MCF 10A (cell line): ENCODE measurements around the gene PRSS16. TPM values are rescaled to one million over a fixed set of nuclear protein-coding genes. Genes with fewer than 3 reads are reported as not detected.

Experiments used
- BruUV-seq: library from RNA; stranded (reverse); fragments of 400-500 nt; replicated peaks from 2 replicates; lab custom pipeline; 2021; lab: Mats Ljungman, UMichigan
- CTCF ChIA-PET: fragments of 300-600 bp; sonication (Branson Sonifier 250); formaldehyde crosslinking; extraction: SDS; loops from one replicate; lab custom pipeline; 2021; ENCODE audit warnings: antibody characterized with exemption, inconsistent platforms; lab: Yijun Ruan, JAX
- POLR2A ChIA-PET: fragments of 300-600, 350-650 bp; sonication (Branson Sonifier 250); formaldehyde crosslinking; extraction: SDS; loops from one replicate; lab custom pipeline; 2020; ENCODE audit warnings: antibody characterized with exemption, inconsistent platforms; lab: Yijun Ruan, JAX
- DNase-seq: peaks from one replicate; pipeline ENCODE4 v3.0.0-alpha.2; 2018; ENCODE audit not compliant: unreplicated experiment
- H3K27ac Mint-ChIP-seq: one replicate; pipeline ENCODE4 v1.8.0; 2022; ENCODE audit warnings: mild to moderate bottlenecking, low read depth, mixed read lengths; ENCODE audit not compliant: unreplicated experiment
- H3K27me3 Mint-ChIP-seq: one replicate; pipeline ENCODE4 v1.8.0; 2022; ENCODE audit warnings: mixed read lengths; ENCODE audit not compliant: insufficient read depth, unreplicated experiment
- H3K36me3 Mint-ChIP-seq: one replicate; pipeline ENCODE4 v1.8.0; 2022; ENCODE audit warnings: mild to moderate bottlenecking, moderate library complexity, mixed read lengths; ENCODE audit not compliant: insufficient read depth, unreplicated experiment
- H3K4me1 Mint-ChIP-seq: one replicate; pipeline ENCODE4 v1.8.0; 2022; ENCODE audit warnings: mixed read lengths; ENCODE audit not compliant: insufficient read depth, unreplicated experiment
- H3K4me3 Mint-ChIP-seq: one replicate; pipeline ENCODE4 v1.8.0; 2022; ENCODE audit warnings: mild to moderate bottlenecking, moderate library complexity, mixed read lengths; ENCODE audit not compliant: unreplicated experiment
- H3K9me3 Mint-ChIP-seq: one replicate; pipeline ENCODE4 v1.8.0; 2022; ENCODE audit warnings: mixed read lengths; ENCODE audit not compliant: unreplicated experiment
- CTCF ChIP-seq: fragments of 200-600 bp; IDR thresholded peaks from one replicate; pipeline ENCODE4 v1.8.0; 2022; ENCODE audit warnings: antibody characterized with exemption, mild to moderate bottlenecking; ENCODE audit not compliant: unreplicated experiment
- intact Hi-C: fragments of 100-400 bp; cut with micrococcal nuclease; formaldehyde crosslinking; loops from 2 replicates; pipeline ENCODE4 v1.14.1; 2022
- total RNA-seq: library from RNA; stranded (reverse); gene quantifications from 2 replicates; pipeline ENCODE4 v1.2.3, GENCODE V29; 2022

Gene PRSS16
- total RNA-seq, 1 experiment from 2014 or later: 22.8 TPM

DNA sequence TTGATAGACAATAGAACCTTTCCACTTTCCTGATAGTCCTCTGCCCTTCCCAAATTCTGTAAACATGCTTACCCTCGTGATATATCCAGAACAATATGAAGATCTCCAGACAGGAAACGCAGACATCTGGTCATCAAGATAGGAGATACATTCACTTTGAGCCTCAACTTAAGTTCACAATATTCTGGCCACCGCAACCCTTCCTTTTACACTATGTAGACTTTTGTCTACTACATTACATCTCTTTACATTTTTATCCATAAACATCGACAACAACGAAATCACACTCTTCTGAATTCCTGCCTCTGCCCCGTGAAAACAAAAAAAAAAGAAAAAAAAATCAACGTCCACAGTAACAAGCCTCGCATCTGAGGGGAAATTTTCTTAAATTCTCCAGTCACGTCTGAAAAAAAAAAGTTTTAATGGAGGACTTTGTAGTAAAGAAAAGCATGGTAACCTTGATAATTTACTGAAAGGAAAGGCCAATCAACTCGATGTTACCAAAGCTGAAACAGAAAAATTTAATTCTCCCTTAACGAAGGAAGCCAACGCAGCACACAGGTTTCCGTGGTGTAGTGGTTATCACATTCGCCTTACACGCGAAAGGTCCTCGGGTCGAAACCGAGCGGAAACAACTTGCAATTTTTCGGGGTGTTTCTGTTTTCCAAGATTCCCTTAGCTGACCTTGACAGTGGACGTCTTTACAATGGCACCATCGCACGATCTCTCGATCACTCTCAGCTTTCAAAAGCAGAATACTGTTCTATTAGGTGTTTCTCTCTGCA, 42.8 kb downstream of the PRSS16 start:
- DNase-seq: peak; percentile 56
- TF ChIP-seq CTCF: no peak
- Mint-ChIP-seq H3K27ac (peak overlapping the region; percentile 73), H3K27me3 (no peaks in the 10 kb centered on the region), H3K9me3 (no peaks in the 10 kb centered on the region), H3K4me1 (peaks cover 41% of the 10 kb centered on the region), H3K4me3 (peak overlapping the region; percentile 59), H3K36me3 (peaks cover 18% of the 10 kb centered on the region)
- intact Hi-C loops: no loop called here
- ChIA-PET CTCF (no interaction called here), POLR2A (interaction anchor here (0.6 to 1.8 kb wide), 6 partner anchors 28 to 409 kb away, joined by 3 to 11 read pairs (median 3); no protein-coding TSS in a partner anchor)
- TSS peak; percentile 88 for BruUV-seq

DNA sequence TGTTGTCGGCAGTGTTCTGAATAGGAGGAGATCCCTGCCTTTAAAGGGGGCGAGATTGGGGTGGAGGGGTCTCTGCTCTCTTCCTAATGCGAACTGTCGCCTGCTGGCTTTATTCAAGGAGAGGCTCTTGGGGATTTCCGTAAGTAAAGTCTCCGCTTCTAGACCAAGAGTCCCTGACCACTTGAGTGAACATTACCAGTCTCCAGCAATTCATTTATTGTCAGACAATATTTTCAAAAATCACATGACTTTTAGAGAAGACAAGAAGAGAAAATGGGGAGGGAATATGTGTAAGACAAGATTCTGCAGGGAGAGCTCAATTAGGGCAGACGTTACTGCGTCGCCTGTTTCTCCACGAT, 43.3 kb downstream of the PRSS16 start:
- DNase-seq: no peak
- Mint-ChIP-seq H3K36me3 (peaks cover 21% of the 10 kb centered on the region), H3K4me1 (peaks cover 47% of the 10 kb centered on the region), H3K4me3 (peak overlapping the region; percentile 59), H3K9me3 (no peaks in the 10 kb centered on the region), H3K27me3 (no peaks in the 10 kb centered on the region), H3K27ac (no peak overlapping the region)
- intact Hi-C loops: no loop called here
- POLR2A ChIA-PET: interaction anchor here (0.6 to 1.8 kb wide), 6 partner anchors 28 to 408 kb away, joined by 3 to 11 read pairs (median 3); no protein-coding TSS in a partner anchor
- CTCF ChIA-PET: interaction anchor here (0.7 kb wide), 1 partner anchor 357 kb away, joined by 3 read pairs; no protein-coding TSS in a partner anchor
- TF ChIP-seq CTCF: no peak
- no TSS peak for BruUV-seq

GRCh38 chr6:27293436-27294098, 46.1 kb downstream of the PRSS16 start:
- ChIA-PET POLR2A (interaction anchor here (0.6 to 3.6 kb wide), 10 partner anchors 8 to 460 kb away, joined by 3 to 29 read pairs (median 8); partner anchors contain the start of gene ZNF184), CTCF (interaction anchor here (0.7 kb wide), 1 partner anchor 380 kb away, joined by 4 read pairs; no protein-coding TSS in a partner anchor)
- no peaks in the 10 kb centered on the region for H3K27me3 Mint-ChIP-seq
- H3K36me3 Mint-ChIP-seq: peaks cover 21% of the 10 kb centered on the region
- H3K4me1 Mint-ChIP-seq: peaks cover 42% of the 10 kb centered on the region
- H3K27ac Mint-ChIP-seq: no peak overlapping the region
- DNase-seq: peak; percentile 67
- H3K9me3 Mint-ChIP-seq: no peaks in the 10 kb centered on the region
- intact Hi-C loops: loop anchor here (2.0 kb wide), 2 partner anchors 79 to 251 kb away; no protein-coding TSS in a partner anchor
- BruUV-seq: no TSS peak
- TF ChIP-seq CTCF: no peak
- peak overlapping the region; percentile 33 for H3K4me3 Mint-ChIP-seq

DNA sequence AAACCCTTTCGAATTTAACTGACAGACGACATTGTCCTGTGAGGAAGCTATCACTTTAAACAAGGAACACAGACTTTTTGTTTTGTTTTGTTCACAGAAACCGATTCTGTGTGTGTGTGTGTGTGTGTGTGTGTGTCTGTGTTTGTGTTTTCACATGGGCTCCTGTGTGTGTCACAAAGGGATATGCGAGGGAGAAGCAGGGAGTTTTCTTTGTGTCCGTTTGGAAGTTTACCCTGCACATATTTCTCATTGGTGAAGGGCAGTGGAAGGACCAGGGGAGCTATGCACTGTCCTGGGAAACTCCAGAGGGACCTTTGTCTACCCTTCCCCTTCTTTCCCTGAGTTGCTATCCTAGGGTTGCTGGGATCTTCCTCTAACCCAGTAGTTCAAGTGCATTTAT, 46.9 kb downstream of the PRSS16 start:
- BruUV-seq: no TSS peak
- Mint-ChIP-seq H3K9me3 (no peaks in the 10 kb centered on the region), H3K27ac (no peak overlapping the region), H3K27me3 (no peaks in the 10 kb centered on the region), H3K36me3 (peaks cover 21% of the 10 kb centered on the region), H3K4me1 (peaks cover 40% of the 10 kb centered on the region), H3K4me3 (peak overlapping the region; percentile 33)
- no peak for DNase-seq
- intact Hi-C loops: loop anchor here (2.0 kb wide), 2 partner anchors 80 to 250 kb away; no protein-coding TSS in a partner anchor
- ChIA-PET POLR2A (interaction anchor here (0.7 to 3.6 kb wide), 18 partner anchors 9 to 760 kb away, joined by 3 to 29 read pairs (median 6); partner anchors contain the start of gene ZNF184), CTCF (interaction anchor here (0.6 to 1.4 kb wide), 6 partner anchors 10 to 755 kb away, joined by 3 to 5 read pairs (median 4); no protein-coding TSS in a partner anchor)
- TF ChIP-seq CTCF: no peak
